ENCODE results near the gene MYL6B.
"Not testable (repeated sequence)": the region's sequence is repeated elsewhere in the genome, so short reads cannot be mapped to it uniquely, and the experiment has no call there.

Gene MYL6B

GRCh38 chr12:56152132-56152755 lies at the start of gene MYL6B:
MYL6B (plus strand) TSS chr12:56152587; CDS start chr12:56153919, 1,332 bp downstream.
- peak; percentile 94 to 96 for DNase-seq

GRCh38 chr12:56102683-56103065 lies 49.7 kb upstream of the MYL6B start:
- no peak for DNase-seq

- DNase-seq = no peak
These were observed 49.2 kb upstream of the MYL6B start for GRCh38 chr12:56103066-56103711.

- no peak for DNase-seq
These were observed 48.6 kb upstream of the MYL6B start for GRCh38 chr12:56103823-56104108.

- DNase-seq = peak; percentile 99
These were observed 48.1 kb upstream of the MYL6B start, which contains the start of gene PA2G4 for GRCh38 chr12:56104109-56104814. PA2G4 (plus strand) TSS chr12:56104559; CDS start chr12:56104738, 179 bp downstream.

GRCh38 chr12:56104815-56105608 lies 47.4 kb upstream of the MYL6B start:
- DNase-seq = peak; percentile 32 to 43

- DNase-seq = no peak
These were observed 46.8 kb upstream of the MYL6B start for GRCh38 chr12:56105609-56105902.

- DNase-seq = no peak
These were observed 45.1 kb upstream of the MYL6B start for GRCh38 chr12:56107242-56107641.

- no peak for DNase-seq
These were observed 41.8 kb upstream of the MYL6B start for GRCh38 chr12:56110571-56110970.

- DNase-seq = no peak
These were observed 38.3 kb upstream of the MYL6B start for GRCh38 chr12:56114084-56114483.

GRCh38 chr12:56115329-56115728 lies 37.1 kb upstream of the MYL6B start:
- no peak for DNase-seq

GRCh38 chr12:56116267-56117081 lies 35.9 kb upstream of the MYL6B start, which contains the start of gene RPL41:
RPL41 (plus strand) TSS chr12:56116633.
- peak; percentile 93 to 95 for DNase-seq

GRCh38 chr12:56117082-56117706 lies 35.2 kb upstream of the MYL6B start:
- not testable (repeated sequence) for DNase-seq

- DNase-seq = peak; percentile 98 to 99
These were observed 34.4 kb upstream of the MYL6B start, which contains the start of gene ZC3H10 for GRCh38 chr12:56117778-56118687. ZC3H10 (plus strand) TSS chr12:56118266; CDS start chr12:56120563, 2,297 bp downstream.

- DNase-seq = no peak
These were observed 33.6 kb upstream of the MYL6B start for GRCh38 chr12:56118688-56119357.

GRCh38 chr12:56119361-56119796 lies 33.0 kb upstream of the MYL6B start:
- peak; percentile 59 to 72 for DNase-seq

GRCh38 chr12:56120158-56120846 lies 32.1 kb upstream of the MYL6B start:
- DNase-seq = no peak

- DNase-seq = no peak
These were observed 31.1 kb upstream of the MYL6B start for GRCh38 chr12:56121204-56121870.

- DNase-seq = no peak
These were observed 29.8 kb upstream of the MYL6B start for GRCh38 chr12:56122637-56123036.
